PFSK-1 (cell line): ENCODE data around the gene FGF5.

Experiments
- POLR2AphosphoS5 ChIP-seq: IDR thresholded peaks from 2 replicates; pipeline ENCODE4 v1.6.1; 2012; ENCODE audit warnings: low read depth, mild to moderate bottlenecking, control low read depth, low read length, moderate library complexity
- SIN3A ChIP-seq: IDR thresholded peaks from 2 replicates; pipeline ENCODE4 v1.6.1; 2012; ENCODE audit warnings: mild to moderate bottlenecking, low read length, moderate library complexity, borderline replicate concordance; ENCODE audit not compliant: insufficient read depth
- TAF1 ChIP-seq: IDR thresholded peaks from 2 replicates; pipeline ENCODE4 v1.6.1; 2012; ENCODE audit warnings: low read length, control low read depth, borderline replicate concordance; ENCODE audit not compliant: insufficient read depth
- TF ChIP-seq, protein P1 (sequence below), 2 experiments: IDR thresholded peaks; 2 replicates each; pipeline versions ENCODE4 v1.6.1 to v1.8.0; 2011 to 2012; ENCODE audit warnings: low read depth in 2 of 2, low read length in 2 of 2, control low read depth in 1 of 2, inconsistent platforms in 1 of 2, mild to moderate bottlenecking in 1 of 2, moderate library complexity in 1 of 2; ENCODE audit not compliant: insufficient read depth in 1 of 2

- TF ChIP-seq POLR2AphosphoS5 (no peak), SIN3A (no peak), TAF1 (no peak)
- TF ChIP-seq, protein P1, sequence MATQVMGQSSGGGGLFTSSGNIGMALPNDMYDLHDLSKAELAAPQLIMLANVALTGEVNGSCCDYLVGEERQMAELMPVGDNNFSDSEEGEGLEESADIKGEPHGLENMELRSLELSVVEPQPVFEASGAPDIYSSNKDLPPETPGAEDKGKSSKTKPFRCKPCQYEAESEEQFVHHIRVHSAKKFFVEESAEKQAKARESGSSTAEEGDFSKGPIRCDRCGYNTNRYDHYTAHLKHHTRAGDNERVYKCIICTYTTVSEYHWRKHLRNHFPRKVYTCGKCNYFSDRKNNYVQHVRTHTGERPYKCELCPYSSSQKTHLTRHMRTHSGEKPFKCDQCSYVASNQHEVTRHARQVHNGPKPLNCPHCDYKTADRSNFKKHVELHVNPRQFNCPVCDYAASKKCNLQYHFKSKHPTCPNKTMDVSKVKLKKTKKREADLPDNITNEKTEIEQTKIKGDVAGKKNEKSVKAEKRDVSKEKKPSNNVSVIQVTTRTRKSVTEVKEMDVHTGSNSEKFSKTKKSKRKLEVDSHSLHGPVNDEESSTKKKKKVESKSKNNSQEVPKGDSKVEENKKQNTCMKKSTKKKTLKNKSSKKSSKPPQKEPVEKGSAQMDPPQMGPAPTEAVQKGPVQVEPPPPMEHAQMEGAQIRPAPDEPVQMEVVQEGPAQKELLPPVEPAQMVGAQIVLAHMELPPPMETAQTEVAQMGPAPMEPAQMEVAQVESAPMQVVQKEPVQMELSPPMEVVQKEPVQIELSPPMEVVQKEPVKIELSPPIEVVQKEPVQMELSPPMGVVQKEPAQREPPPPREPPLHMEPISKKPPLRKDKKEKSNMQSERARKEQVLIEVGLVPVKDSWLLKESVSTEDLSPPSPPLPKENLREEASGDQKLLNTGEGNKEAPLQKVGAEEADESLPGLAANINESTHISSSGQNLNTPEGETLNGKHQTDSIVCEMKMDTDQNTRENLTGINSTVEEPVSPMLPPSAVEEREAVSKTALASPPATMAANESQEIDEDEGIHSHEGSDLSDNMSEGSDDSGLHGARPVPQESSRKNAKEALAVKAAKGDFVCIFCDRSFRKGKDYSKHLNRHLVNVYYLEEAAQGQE (IDR thresholded peaks at IDR 0.05; ENCODE audit: insufficient read depth in 1 of 2, low read depth in 2 of 2, low read length in 2 of 2), result no peak
Measured at GRCh38 chr4:80336582-80336981, 70.1 kb downstream of the FGF5 start.
